CD4-positive, alpha-beta T cell (primary cell): ENCODE results near the gene FAAH. TPM values are rescaled to one million over a fixed set of nuclear protein-coding genes. Genes with fewer than 3 reads are reported as not detected.

Experiments used
- ATAC-seq: fragments of 200-7000 bp; cut with Tn5 transposase; one replicate; pipeline ENCODE4 v1.10.0; 2022; ENCODE audit warnings: mild to moderate bottlenecking; ENCODE audit not compliant: poor library complexity
- CTCF ChIA-PET: fragments of 350-600 bp; sonication (Branson Sonifier 250); formaldehyde crosslinking; loops from one replicate; lab custom pipeline; 2021; ENCODE audit warnings: antibody characterized with exemption, inconsistent platforms; lab: Charles Lee
- POLR2A ChIA-PET: fragments of 350-600 bp; sonication (Branson Sonifier 250); formaldehyde crosslinking; loops from one replicate; lab custom pipeline; 2021; ENCODE audit warnings: antibody characterized with exemption, inconsistent platforms; lab: Charles Lee
- DNase-seq, 14 experiments: peaks; one replicate each; pipeline ENCODE4 v3.0.0-alpha.2; 2013 to 2020; ENCODE audit warnings: mixed read lengths in 2 of 14
- H3K27ac ChIP-seq, 2 donors: one replicate each; pipeline versions ENCODE4 v1.5.1 to v1.7.0; 2013; ENCODE audit warnings: low read length in 2 of 2, low read depth in 1 of 2, mild to moderate bottlenecking in 1 of 2
- H3K27me3 ChIP-seq, 2 experiments: 1 replicate in 1 of 2; 2 replicates in 1 of 2; pipeline versions ENCODE4 v1.6.1 to v1.7.0; 2013; ENCODE audit warnings: low read length in 2 of 2, control low read depth in 1 of 2, mild to moderate bottlenecking in 1 of 2, moderate library complexity in 1 of 2; ENCODE audit not compliant: insufficient read depth in 2 of 2, control insufficient read depth in 1 of 2
- H3K36me3 ChIP-seq: one replicate; pipeline ENCODE4 v1.6.1; 2013; ENCODE audit warnings: low read length, control low read depth; ENCODE audit not compliant: insufficient read depth
- H3K4me1 ChIP-seq: one replicate; pipeline ENCODE4 v1.6.1; 2013; ENCODE audit warnings: low read length, control low read depth; ENCODE audit not compliant: insufficient read depth
- H3K4me3 ChIP-seq: one replicate; pipeline ENCODE4 v1.5.1; 2013; ENCODE audit warnings: mild to moderate bottlenecking, low read length, moderate library complexity
- H3K9me3 ChIP-seq, 2 experiments: 1 replicate in 1 of 2; 2 replicates in 1 of 2; pipeline versions ENCODE4 v1.6.1 to v1.7.0; 2013; ENCODE audit warnings: low read length in 2 of 2, mild to moderate bottlenecking in 2 of 2, control low read depth in 1 of 2, moderate library complexity in 1 of 2; ENCODE audit not compliant: control insufficient read depth in 1 of 2, insufficient read depth in 1 of 2
- H3K27ac Mint-ChIP-seq: one replicate; pipeline ENCODE4 v1.8.0; 2020; ENCODE audit warnings: mixed read lengths
- H3K27me3 Mint-ChIP-seq: one replicate; pipeline ENCODE4 v1.8.0; 2021; ENCODE audit warnings: mixed read lengths
- H3K36me3 Mint-ChIP-seq: one replicate; pipeline ENCODE4 v1.8.0; 2021; ENCODE audit warnings: low read depth, mixed read lengths
- H3K4me1 Mint-ChIP-seq: one replicate; pipeline ENCODE4 v1.8.0; 2021; ENCODE audit warnings: low read depth, mixed read lengths
- H3K4me3 Mint-ChIP-seq: one replicate; pipeline ENCODE4 v1.8.0; 2020; ENCODE audit warnings: mild to moderate bottlenecking, mixed read lengths
- H3K9me3 Mint-ChIP-seq: one replicate; pipeline ENCODE4 v1.8.0; 2020; ENCODE audit warnings: mixed read lengths
- intact Hi-C, 2 experiments: fragments of 100-400 bp; cut with DNase I in 1 of 2; cut with micrococcal nuclease in 1 of 2; formaldehyde crosslinking; loops; one replicate each; pipeline versions ENCODE4 v1.15.1 to v1.9.0; 2023 to 2025; cut with DNase I, micrococcal nuclease
- total RNA-seq, 174 experiments: library from RNA in 2 of 174; stranded (reverse) in 2 of 174; gene quantifications; one replicate each; pipeline ENCODE4 v1.2.3 and lab custom pipeline; 2021 to 2026
- TF ChIP-seq, protein P1 (sequence below): fragments of 200-600 bp; IDR thresholded peaks from one replicate; pipeline ENCODE4 v1.8.0; 2022; ENCODE audit warnings: antibody characterized with exemption, mild to moderate bottlenecking

FAAH gene
- total RNA-seq, 2 experiments from 2014 or later = 11.7 to 15.0 TPM

DNA sequence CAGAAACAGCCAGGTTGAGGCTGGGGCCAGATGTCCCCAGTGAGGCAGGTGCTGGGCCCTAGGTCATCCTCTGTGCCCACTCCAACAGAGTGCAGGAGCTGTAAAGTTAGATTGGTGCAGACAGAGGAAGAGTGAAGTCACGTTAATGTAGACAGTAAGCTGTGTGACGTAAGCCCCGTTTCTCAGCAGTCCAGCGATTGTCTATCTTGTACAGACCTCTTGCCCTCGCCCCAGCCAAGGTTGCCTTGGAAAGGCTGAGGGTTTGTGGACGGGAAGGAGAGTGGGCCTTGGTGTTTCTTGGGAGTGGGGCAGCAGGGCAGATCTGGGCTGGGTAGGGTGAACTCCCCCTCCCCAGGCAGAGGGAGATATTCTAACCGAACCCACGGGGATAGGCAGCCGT, 13.5 kb downstream of the FAAH start:
- no peak overlapping the region for H3K27ac Mint-ChIP-seq
- DNase-seq = peak in 1 of 14 experiments; percentile 12
- Histone ChIP-seq H3K4me1 (peaks cover 14% of the 10 kb centered on the region), H3K9me3 (no peaks in the 10 kb centered on the region), H3K27me3 (no peaks in the 10 kb centered on the region), H3K27ac (no peak overlapping the region), H3K36me3 (no peaks in the 10 kb centered on the region), H3K4me3 (no peak overlapping the region)
- no peaks in the 10 kb centered on the region for H3K4me1 Mint-ChIP-seq
- no peaks in the 10 kb centered on the region for H3K27me3 Mint-ChIP-seq
- no peak overlapping the region for H3K4me3 Mint-ChIP-seq
- no peaks in the 10 kb centered on the region for H3K9me3 Mint-ChIP-seq
- H3K36me3 Mint-ChIP-seq = peaks cover 4% of the 10 kb centered on the region
- no peak for ATAC-seq
- intact Hi-C loops = no loop called here
- ChIA-PET CTCF (no interaction called here), POLR2A (interaction anchor here (0.5 kb wide), 1 partner anchor 41 kb away, joined by 3 read pairs; no protein-coding TSS in a partner anchor)
- TF ChIP-seq, protein P1, sequence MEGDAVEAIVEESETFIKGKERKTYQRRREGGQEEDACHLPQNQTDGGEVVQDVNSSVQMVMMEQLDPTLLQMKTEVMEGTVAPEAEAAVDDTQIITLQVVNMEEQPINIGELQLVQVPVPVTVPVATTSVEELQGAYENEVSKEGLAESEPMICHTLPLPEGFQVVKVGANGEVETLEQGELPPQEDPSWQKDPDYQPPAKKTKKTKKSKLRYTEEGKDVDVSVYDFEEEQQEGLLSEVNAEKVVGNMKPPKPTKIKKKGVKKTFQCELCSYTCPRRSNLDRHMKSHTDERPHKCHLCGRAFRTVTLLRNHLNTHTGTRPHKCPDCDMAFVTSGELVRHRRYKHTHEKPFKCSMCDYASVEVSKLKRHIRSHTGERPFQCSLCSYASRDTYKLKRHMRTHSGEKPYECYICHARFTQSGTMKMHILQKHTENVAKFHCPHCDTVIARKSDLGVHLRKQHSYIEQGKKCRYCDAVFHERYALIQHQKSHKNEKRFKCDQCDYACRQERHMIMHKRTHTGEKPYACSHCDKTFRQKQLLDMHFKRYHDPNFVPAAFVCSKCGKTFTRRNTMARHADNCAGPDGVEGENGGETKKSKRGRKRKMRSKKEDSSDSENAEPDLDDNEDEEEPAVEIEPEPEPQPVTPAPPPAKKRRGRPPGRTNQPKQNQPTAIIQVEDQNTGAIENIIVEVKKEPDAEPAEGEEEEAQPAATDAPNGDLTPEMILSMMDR = no peak

DNA sequence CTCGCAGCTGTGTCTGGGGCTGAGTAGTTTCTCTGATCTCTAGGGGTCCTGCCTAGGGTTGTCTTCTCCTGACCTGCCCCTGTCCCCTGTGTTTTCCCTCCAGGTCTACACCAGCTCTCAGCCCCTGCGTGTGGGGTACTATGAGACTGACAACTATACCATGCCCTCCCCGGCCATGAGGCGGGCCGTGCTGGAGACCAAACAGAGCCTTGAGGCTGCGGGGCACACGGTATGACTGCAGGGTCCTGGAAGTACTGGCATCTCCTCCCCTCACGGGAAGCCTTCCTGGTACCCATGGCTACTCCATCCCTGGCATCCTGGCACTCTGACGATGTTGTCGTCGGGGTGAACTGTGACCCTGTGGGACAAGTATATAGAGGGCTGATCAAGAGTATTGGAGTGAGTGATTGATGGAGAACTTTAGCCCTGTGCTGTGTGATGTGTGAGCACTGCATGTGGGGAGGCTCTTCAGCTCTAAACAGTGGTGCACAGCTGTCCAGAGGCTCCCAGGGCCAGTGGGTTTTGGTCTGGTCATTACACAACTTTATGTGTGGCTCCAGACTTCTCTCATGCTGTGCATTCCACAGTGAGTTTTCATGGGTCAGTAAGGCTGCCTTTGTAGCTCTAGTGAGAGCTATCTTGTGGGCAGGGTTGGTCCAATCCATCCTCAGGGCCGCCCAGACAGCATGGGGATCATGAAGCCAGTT, 14.4 kb downstream of the FAAH start:
- Histone ChIP-seq H3K9me3 (no peaks in the 10 kb centered on the region), H3K4me3 (no peak overlapping the region), H3K27ac (no peak overlapping the region), H3K27me3 (no peaks in the 10 kb centered on the region), H3K36me3 (no peaks in the 10 kb centered on the region), H3K4me1 (peaks cover 20% of the 10 kb centered on the region)
- DNase-seq (no peak), ATAC-seq (no peak)
- Mint-ChIP-seq H3K4me3 (no peak overlapping the region), H3K4me1 (no peaks in the 10 kb centered on the region), H3K27ac (no peak overlapping the region), H3K27me3 (no peaks in the 10 kb centered on the region), H3K9me3 (no peaks in the 10 kb centered on the region), H3K36me3 (peaks cover 4% of the 10 kb centered on the region)
- intact Hi-C loops = no loop called here
- ChIA-PET POLR2A (no interaction called here), CTCF (no interaction called here)
- TF ChIP-seq, protein P1 = no peak

DNA sequence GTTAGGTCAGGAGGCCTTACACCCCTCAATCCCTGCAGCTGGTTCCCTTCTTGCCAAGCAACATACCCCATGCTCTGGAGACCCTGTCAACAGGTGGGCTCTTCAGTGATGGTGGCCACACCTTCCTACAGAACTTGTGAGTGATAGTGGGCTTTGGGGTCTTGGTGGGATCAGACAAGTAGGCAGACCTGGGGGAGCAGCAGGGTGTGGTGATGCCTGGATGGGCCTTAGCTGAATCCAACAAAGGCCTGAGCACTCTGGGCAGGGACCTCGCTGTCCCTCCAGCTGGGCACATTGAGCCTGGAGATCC, 14.9 kb downstream of the FAAH start:
- Histone ChIP-seq H3K36me3 (no peaks in the 10 kb centered on the region), H3K27ac (no peak overlapping the region), H3K4me3 (no peak overlapping the region), H3K4me1 (peaks cover 25% of the 10 kb centered on the region), H3K9me3 (no peaks in the 10 kb centered on the region), H3K27me3 (no peaks in the 10 kb centered on the region)
- ChIA-PET CTCF (no interaction called here), POLR2A (no interaction called here)
- no peaks in the 10 kb centered on the region for H3K27me3 Mint-ChIP-seq
- peaks cover 4% of the 10 kb centered on the region for H3K36me3 Mint-ChIP-seq
- ATAC-seq = no peak
- DNase-seq = no peak
- TF ChIP-seq, protein P1 = no peak
- H3K4me1 Mint-ChIP-seq = no peaks in the 10 kb centered on the region
- H3K4me3 Mint-ChIP-seq = no peak overlapping the region
- no peak overlapping the region for H3K27ac Mint-ChIP-seq
- intact Hi-C loops = no loop called here
- no peaks in the 10 kb centered on the region for H3K9me3 Mint-ChIP-seq
